Right cardiac atrium (tissue), 5 donors: Measurements from ENCODE around the gene DDX60. TPM values are rescaled to one million over a fixed set of nuclear protein-coding genes. Genes with fewer than 3 reads are reported as not detected.
"Not testable (repeated sequence)": the region's sequence is repeated elsewhere in the genome, so short reads cannot be mapped to it uniquely, and the experiment has no call there.

Experiments
- ATAC-seq, 2 donors: fragments of 200-7000 bp; cut with Tn5 transposase; one replicate each; pipeline versions ENCODE4 v1.8.0 to v1.9.1; 2020; ENCODE audit warnings: moderate library complexity in 2 of 2, mild to moderate bottlenecking in 1 of 2
- DNase-seq, 3 donors: peaks; one replicate each; pipeline ENCODE4 v3.0.0-alpha.2; 2020
- H3K27ac ChIP-seq: one replicate; pipeline ENCODE4 v1.5.1; 2013; ENCODE audit warnings: mild to moderate bottlenecking, low read length, control low read depth, moderate library complexity
- H3K27me3 ChIP-seq: one replicate; pipeline ENCODE4 v1.6.1; 2013; ENCODE audit not compliant: control insufficient read depth, insufficient read depth
- H3K4me1 ChIP-seq: one replicate; pipeline ENCODE4 v1.6.1; 2013; ENCODE audit warnings: low read length; ENCODE audit not compliant: control insufficient read depth, insufficient read depth
- H3K4me3 ChIP-seq: one replicate; pipeline ENCODE4 v1.5.1; 2013; ENCODE audit warnings: low read length, control low read depth
- H3K9me3 ChIP-seq: one replicate; pipeline ENCODE4 v1.6.1; 2013; ENCODE audit warnings: low read length; ENCODE audit not compliant: control insufficient read depth
- WGBS: extraction: QIAGEN DNeasy Blood & Tissue Kit; methylation state at CpG from one replicate; pipeline ENCODE4 v1.1.7; 2013; 5-methylcytosine and 5-hydroxymethylcytosine counted together
- intact Hi-C, 4 donors: fragments of 100-400 bp; cut with DNase I; formaldehyde crosslinking; loops; one replicate each; pipeline versions ENCODE4 v1.11.0 to v1.14.0; 2022 to 2023
- polyA plus RNA-seq: library from polyadenylated mRNA; stranded (reverse); fragments of 200-250 nt; gene quantifications from one replicate; pipeline ENCODE4 v1.2.3, GENCODE V29; 2013
- total RNA-seq, 4 donors: library from RNA; stranded (reverse); fragmentation: NEBNext Ultra II Directional; extraction: Animal tissue kit (Norgen Biotek cat#: 25700); gene quantifications; one replicate each; pipeline ENCODE4 v1.2.1, GENCODE V29; 2021
- donor health status: healthy with polysubstance abuse.
- donor health status: DM: no; HTN: yes; CAD: no.
- donor health status: DM: no; HTN: no; CAD: no.
- donor health status: DM: no; HTN: yes; CAD: no; lungs with severe emphysema.
- donor health status: DM: yes; HTN: yes; CAD: no.

DDX60 gene
- total and polyA plus RNA-seq, 5 donors: 4.6 to 14.7 (median 9.5) TPM

GRCh38 chr4:168335621-168336020 is 17.1 kb upstream of the DDX60 start:
- no peak overlapping the region for H3K4me3 ChIP-seq
- no peak overlapping the region for H3K27ac ChIP-seq
- DNase-seq (no peak), ATAC-seq (peak; percentile 59 to 67)
- H3K9me3 ChIP-seq: no peaks in the 10 kb centered on the region
- intact Hi-C loops: no loop called here
- no peaks in the 10 kb centered on the region for H3K27me3 ChIP-seq
- H3K4me1 ChIP-seq: no peaks in the 10 kb centered on the region

- Histone ChIP-seq H3K9me3 (no peaks in the 10 kb centered on the region), H3K4me1 (no peaks in the 10 kb centered on the region), H3K4me3 (no peak overlapping the region), H3K27ac (no peak overlapping the region), H3K27me3 (no peaks in the 10 kb centered on the region)
- DNase-seq: no peak
- intact Hi-C loops: no loop called here
- ATAC-seq: no peak
- 79% methylated on average over 1 of the region's 1 CpG for WGBS
Measured at GRCh38 chr4:168334053-168334452, 15.5 kb upstream of the DDX60 start.

GRCh38 chr4:168330575-168330974 is 12.0 kb upstream of the DDX60 start:
- intact Hi-C loops, H3K27me3 ChIP-seq, ATAC-seq, H3K9me3 ChIP-seq, H3K27ac ChIP-seq, H3K4me1 ChIP-seq, H3K4me3 ChIP-seq, DNase-seq: not testable (repeated sequence)
- 59% methylated on average over 3 of the region's 3 CpGs for WGBS

- Histone ChIP-seq H3K4me1 (no peaks in the 10 kb centered on the region), H3K27ac (no peak overlapping the region), H3K27me3 (no peaks in the 10 kb centered on the region), H3K4me3 (no peak overlapping the region), H3K9me3 (no peaks in the 10 kb centered on the region)
- ATAC-seq (no peak), DNase-seq (no peak)
- intact Hi-C loops: no loop called here
- WGBS: 70% methylated on average over 4 of the region's 4 CpGs
Measured at GRCh38 chr4:168325591-168325990, 7.0 kb upstream of the DDX60 start.

GRCh38 chr4:168321006-168321405 is 2.5 kb upstream of the DDX60 start:
- no peak overlapping the region for H3K4me3 ChIP-seq
- no peaks in the 10 kb centered on the region for H3K27me3 ChIP-seq
- ATAC-seq (peak in 1 of 2 donors; percentile 37), DNase-seq (no peak)
- no peak overlapping the region for H3K27ac ChIP-seq
- H3K4me1 ChIP-seq: no peaks in the 10 kb centered on the region
- 85% methylated on average over 3 of the region's 3 CpGs for WGBS
- H3K9me3 ChIP-seq: no peaks in the 10 kb centered on the region
- intact Hi-C loops: no loop called here

GRCh38 chr4:168319486-168320019 is 1.0 kb upstream of the DDX60 start:
- no peaks in the 10 kb centered on the region for H3K4me1 ChIP-seq
- no peak for ATAC-seq
- DNase-seq: no peak
- WGBS: 54% methylated on average over 3 of the region's 3 CpGs
- no peaks in the 10 kb centered on the region for H3K9me3 ChIP-seq
- H3K4me3 ChIP-seq: peak overlapping the region; percentile 31
- H3K27ac ChIP-seq: no peak overlapping the region
- intact Hi-C loops: no loop called here
- no peaks in the 10 kb centered on the region for H3K27me3 ChIP-seq

GRCh38 chr4:168317621-168318020 is 931 bp downstream of the DDX60 start:
- 70% methylated on average over 4 of the region's 4 CpGs for WGBS
- Histone ChIP-seq H3K4me3 (peak overlapping the region; percentile 100), H3K9me3 (no peaks in the 10 kb centered on the region), H3K27me3 (no peaks in the 10 kb centered on the region), H3K27ac (peak overlapping the region; percentile 3), H3K4me1 (no peaks in the 10 kb centered on the region)
- DNase-seq: no peak
- ATAC-seq: no peak
- intact Hi-C loops: no loop called here

- H3K9me3 ChIP-seq: no peaks in the 10 kb centered on the region
- DNase-seq: no peak
- no peaks in the 10 kb centered on the region for H3K27me3 ChIP-seq
- H3K4me3 ChIP-seq: no peak overlapping the region
- intact Hi-C loops: no loop called here
- 15% methylated on average over 2 of the region's 2 CpGs for WGBS
- ATAC-seq: peak; percentile 75 to 81
- no peaks in the 10 kb centered on the region for H3K4me1 ChIP-seq
- no peak overlapping the region for H3K27ac ChIP-seq
Measured at GRCh38 chr4:168309781-168310180, 8.8 kb downstream of the DDX60 start.

- H3K4me1 ChIP-seq: no peaks in the 10 kb centered on the region
- ATAC-seq: no peak
- WGBS: 99% methylated on average over 2 of the region's 2 CpGs
- DNase-seq: no peak
- H3K4me3 ChIP-seq: no peak overlapping the region
- no peaks in the 10 kb centered on the region for H3K27me3 ChIP-seq
- H3K9me3 ChIP-seq: no peaks in the 10 kb centered on the region
- H3K27ac ChIP-seq: no peak overlapping the region
- intact Hi-C loops: no loop called here
Measured at GRCh38 chr4:168308912-168309311, 9.6 kb downstream of the DDX60 start.

GRCh38 chr4:168306476-168306875 is 12.1 kb downstream of the DDX60 start:
- H3K4me3 ChIP-seq: no peak overlapping the region
- intact Hi-C loops: no loop called here
- ATAC-seq (no peak), DNase-seq (no peak)
- H3K27me3 ChIP-seq: no peaks in the 10 kb centered on the region
- no peaks in the 10 kb centered on the region for H3K9me3 ChIP-seq
- 84% methylated on average over 7 of the region's 7 CpGs for WGBS
- no peak overlapping the region for H3K27ac ChIP-seq
- H3K4me1 ChIP-seq: no peaks in the 10 kb centered on the region

GRCh38 chr4:168304744-168305459 is 13.7 kb downstream of the DDX60 start:
- intact Hi-C loops: no loop called here
- ATAC-seq: no peak
- Histone ChIP-seq H3K9me3 (no peaks in the 10 kb centered on the region), H3K27ac (no peak overlapping the region), H3K4me3 (no peak overlapping the region), H3K4me1 (no peaks in the 10 kb centered on the region), H3K27me3 (no peaks in the 10 kb centered on the region)
- 79% methylated on average over 3 of the region's 3 CpGs for WGBS
- no peak for DNase-seq

- H3K9me3 ChIP-seq, ATAC-seq, H3K4me1 ChIP-seq, DNase-seq, H3K27ac ChIP-seq, H3K4me3 ChIP-seq, H3K27me3 ChIP-seq, intact Hi-C loops: not testable (repeated sequence)
- WGBS: 96% methylated on average over 5 of the region's 5 CpGs
Measured at GRCh38 chr4:168303430-168303829, 15.1 kb downstream of the DDX60 start.
